GM23248 (cell line): Measurements from ENCODE around the gene RTL10. TPM values are rescaled to one million over a fixed set of nuclear protein-coding genes. Genes with fewer than 3 reads are reported as not detected.

Source experiments
- DNase-seq: peaks from one replicate; pipeline ENCODE4 v3.0.0-alpha.2; 2015
- H2AFZ ChIP-seq: fragments of 200-600 bp; sonication (generic); 2 replicates; pipeline ENCODE4 v1.6.1; 2016; ENCODE audit warnings: antibody characterized with exemption
- H3F3A ChIP-seq: fragments of 200-600 bp; sonication (generic); 2 replicates; pipeline ENCODE4 v1.6.1; 2016; ENCODE audit warnings: mild to moderate bottlenecking, antibody characterized with exemption, mixed run types; ENCODE audit not compliant: insufficient read depth
- H3K27ac ChIP-seq: fragments of 200-600 bp; sonication (generic); 2 replicates; pipeline ENCODE4 v1.5.1; 2016; ENCODE audit warnings: mild to moderate bottlenecking
- H3K27me3 ChIP-seq: fragments of 200-600 bp; sonication (generic); replicated peaks from 2 replicates; pipeline ENCODE4 v1.6.1; 2016; ENCODE audit warnings: mild to moderate bottlenecking; ENCODE audit not compliant: insufficient read depth
- H3K36me3 ChIP-seq: fragments of 200-600 bp; sonication (generic); 2 replicates; pipeline ENCODE4 v1.6.1; 2016; ENCODE audit warnings: low read depth, mild to moderate bottlenecking
- H3K4me1 ChIP-seq: fragments of 200-600 bp; sonication (generic); 2 replicates; pipeline ENCODE4 v1.6.1; 2016; ENCODE audit warnings: mild to moderate bottlenecking; ENCODE audit not compliant: insufficient read depth
- H3K4me2 ChIP-seq: fragments of 200-600 bp; sonication (generic); one replicate; pipeline ENCODE4 v1.6.1; 2016; ENCODE audit warnings: mild to moderate bottlenecking; ENCODE audit not compliant: unreplicated experiment
- H3K4me3 ChIP-seq: fragments of 200-600 bp; sonication (generic); 2 replicates; pipeline ENCODE4 v1.5.1; 2016; ENCODE audit warnings: mild to moderate bottlenecking
- H3K79me2 ChIP-seq: fragments of 200-600 bp; sonication (generic); 2 replicates; pipeline ENCODE4 v1.6.1; 2016; ENCODE audit warnings: mild to moderate bottlenecking; ENCODE audit not compliant: insufficient read depth
- H3K9ac ChIP-seq: fragments of 200-600 bp; sonication (generic); 2 replicates; pipeline ENCODE4 v1.6.1; 2016; ENCODE audit warnings: mild to moderate bottlenecking
- H3K9me2 ChIP-seq: fragments of 200-600 bp; sonication (generic); 2 replicates; pipeline ENCODE4 v1.6.1; 2016; ENCODE audit warnings: mixed run types, mild to moderate bottlenecking, moderate library complexity; ENCODE audit not compliant: insufficient read depth
- H3K9me3 ChIP-seq: fragments of 200-600 bp; sonication (generic); one replicate; pipeline ENCODE4 v1.6.1; 2017; ENCODE audit warnings: low read depth
- H4K20me1 ChIP-seq: fragments of 200-600 bp; sonication (generic); 2 replicates; pipeline ENCODE4 v1.6.0; 2016; ENCODE audit not compliant: insufficient read depth
- EZH2 ChIP-seq: fragments of 200-600 bp; sonication (generic); IDR thresholded peaks from 2 replicates; pipeline ENCODE4 v1.6.1; 2018; ENCODE audit warnings: antibody characterized with exemption, mild to moderate bottlenecking; ENCODE audit not compliant: insufficient read depth, poor library complexity, severe bottlenecking
- EZH2phosphoT487 ChIP-seq: fragments of 200-600 bp; sonication (generic); IDR thresholded peaks from 2 replicates; pipeline ENCODE4 v1.6.1; 2018; ENCODE audit warnings: antibody characterized with exemption, moderate library complexity, mild to moderate bottlenecking, low read depth; ENCODE audit not compliant: insufficient read depth
- WGBS, 2 experiments: methylation state at CpG; one replicate each; pipeline ENCODE4 v1.1.6; 2015 to 2017; ENCODE audit warnings: low lambda C conversion rate in 2 of 2, low coverage in 1 of 2; ENCODE audit errors: missing lambda C conversion rate in 2 of 2; 5-methylcytosine and 5-hydroxymethylcytosine counted together
- in situ Hi-C: fragments of 300-500 bp; cut with MboI; formaldehyde crosslinking; loops from 2 replicates; pipeline ENCODE4 v1.15.0; 2020
- polyA plus RNA-seq: library from polyadenylated mRNA; unstranded; fragments of >200 nt; fragmentation: Nextera tagmentation; extraction: Ambion mirVana; gene quantifications from 2 replicates; pipeline ENCODE4 v1.2.1, GENCODE V29; 2016
- total RNA-seq: library from RNA; depleted of rRNA; stranded (reverse); fragments of >200 nt; shearing (Covaris generic); gene quantifications from 2 replicates; pipeline ENCODE4 v1.2.3, GENCODE V29; 2014

RTL10 gene
- total and polyA plus RNA-seq, 2 experiments from 2014 or later, result 14.2 to 23.8 TPM

GRCh38 chr22:19893363-19893762 lies 38.7 kb upstream of the RTL10 start:
- H3K9me3 ChIP-seq, result no peaks in the 10 kb centered on the region
- H3K9ac ChIP-seq, result no peak overlapping the region
- H3K9me2 ChIP-seq, result no peaks in the 10 kb centered on the region
- H3K27ac ChIP-seq, result no peak overlapping the region
- H3K4me3 ChIP-seq, result no peak overlapping the region
- no peak overlapping the region for H3K4me2 ChIP-seq
- peaks cover 10% of the 10 kb centered on the region; the same call in 1 of the 2 replicates for H3K79me2 ChIP-seq
- no peak overlapping the region for H2AFZ ChIP-seq
- no peaks in the 10 kb centered on the region for H3K27me3 ChIP-seq
- 0 out of 2 replicates have a peak, but pooled peaks cover 4% of the 10 kb centered on the region for H3F3A ChIP-seq
- WGBS, 2 experiments, result 93 to 94% methylated on average over 14 to 15 of the region's 15 CpGs
- no peaks in the 10 kb centered on the region for H3K36me3 ChIP-seq
- no peak for DNase-seq
- in situ Hi-C loops, result no loop called here
- H4K20me1 ChIP-seq, result no peaks in the 10 kb centered on the region
- H3K4me1 ChIP-seq, result peaks cover 24% of the 10 kb centered on the region
- TF ChIP-seq EZH2 (no peak), EZH2phosphoT487 (no peak)

DNA sequence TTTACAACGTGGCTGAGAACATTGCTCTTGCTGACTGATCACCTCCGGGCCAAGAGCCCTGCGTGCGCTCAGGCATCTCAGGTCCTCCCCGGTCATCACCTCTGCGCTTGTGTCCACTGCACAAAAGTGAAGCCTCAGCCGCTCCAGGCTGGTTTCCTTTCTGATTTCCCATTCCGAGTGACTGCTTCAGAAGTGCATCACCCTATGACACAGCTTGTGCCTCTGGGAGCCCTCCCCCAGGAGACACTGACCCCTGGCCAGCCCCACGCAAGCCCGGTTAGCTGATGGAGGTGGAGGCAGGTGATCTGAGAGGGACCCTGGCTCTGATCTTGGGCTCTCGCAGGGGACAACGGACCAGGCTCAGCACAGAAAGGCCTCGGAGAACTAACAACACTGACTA lies 38.3 kb upstream of the RTL10 start:
- in situ Hi-C loops, result no loop called here
- no peak for TF ChIP-seq EZH2
- no peak for TF ChIP-seq EZH2phosphoT487
- Histone ChIP-seq H3K79me2 (peaks cover 10% of the 10 kb centered on the region; the same call in 1 of the 2 replicates), H3K4me1 (peaks cover 24% of the 10 kb centered on the region), H3K4me3 (no peak overlapping the region), H3K9ac (no peak overlapping the region), H2AFZ (no peak overlapping the region), H3K27me3 (no peaks in the 10 kb centered on the region), H3F3A (0 out of 2 replicates have a peak, but pooled peaks cover 4% of the 10 kb centered on the region), H3K27ac (no peak overlapping the region), H3K36me3 (no peaks in the 10 kb centered on the region), H3K9me3 (no peaks in the 10 kb centered on the region), H4K20me1 (no peaks in the 10 kb centered on the region), H3K9me2 (no peaks in the 10 kb centered on the region), H3K4me2 (no peak overlapping the region)
- 92 to 95% methylated on average over 13 of the region's 13 CpGs for WGBS, 2 experiments
- DNase-seq, result no peak

DNA sequence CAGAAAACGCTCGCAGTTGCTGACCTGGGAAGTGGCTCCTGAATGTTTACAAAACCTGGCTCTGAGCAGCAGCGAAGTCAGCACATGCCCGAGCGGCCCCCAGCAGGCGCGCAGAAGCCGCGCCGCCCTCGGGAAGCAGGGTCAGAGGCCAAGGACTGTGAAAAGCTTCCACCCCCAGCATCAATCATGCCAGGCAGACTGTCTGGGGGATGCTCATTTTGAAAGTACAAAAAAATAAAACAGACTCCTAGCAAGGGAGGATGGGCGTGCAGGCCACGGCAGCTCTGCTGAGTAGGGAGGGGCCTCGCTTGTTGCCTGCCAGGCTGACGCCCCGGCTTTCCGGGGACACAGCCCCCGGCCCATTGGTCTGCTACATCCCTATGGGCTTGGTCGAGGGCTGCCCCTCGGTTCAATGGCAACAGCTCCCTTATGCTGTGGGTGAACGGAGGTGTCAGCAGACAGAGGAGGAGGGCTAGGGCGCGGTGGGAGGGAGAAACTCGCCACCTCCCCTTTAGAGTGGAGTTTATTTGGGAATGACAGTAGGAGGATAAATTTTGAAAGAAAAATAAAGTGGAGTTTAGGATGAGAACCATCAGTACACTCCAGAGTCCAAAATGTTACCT lies 37.7 kb upstream of the RTL10 start:
- Histone ChIP-seq H3K36me3 (no peaks in the 10 kb centered on the region), H3K4me1 (peaks cover 29% of the 10 kb centered on the region), H4K20me1 (no peaks in the 10 kb centered on the region), H3F3A (0 out of 2 replicates have a peak, but pooled peaks cover 4% of the 10 kb centered on the region), H3K9me2 (no peaks in the 10 kb centered on the region), H3K9me3 (no peaks in the 10 kb centered on the region), H3K9ac (no peak overlapping the region; the same call in 1 of the 2 replicates), H3K27me3 (no peaks in the 10 kb centered on the region), H3K27ac (no peak overlapping the region), H3K4me3 (no peak overlapping the region), H2AFZ (no peak overlapping the region), H3K79me2 (peaks cover 10% of the 10 kb centered on the region; the same call in 1 of the 2 replicates), H3K4me2 (peak overlapping the region; percentile 60)
- whole genome bisulfite sequencing, 2 experiments, result 90 to 93% methylated on average over 24 of the region's 24 CpGs
- DNase-seq, result no peak
- TF ChIP-seq EZH2 (no peak), EZH2phosphoT487 (no peak)
- in situ Hi-C loops, result no loop called here

- H2AFZ ChIP-seq, result no peak overlapping the region
- in situ Hi-C loops, result no loop called here
These were observed 36.9 kb upstream of the RTL10 start for GRCh38 chr22:19891317-19892256.

More at GRCh38 chr22:19891317-19892256, 36.9 kb upstream of the RTL10 start:
- Histone ChIP-seq H3K27me3 (no peaks in the 10 kb centered on the region), H3K4me1 (peaks cover 35% of the 10 kb centered on the region), H4K20me1 (no peaks in the 10 kb centered on the region), H3K9me3 (no peaks in the 10 kb centered on the region), H3K27ac (peak overlapping the region; percentile 35), H3K79me2 (peaks cover 10% of the 10 kb centered on the region; the same call in 1 of the 2 replicates), H3K9ac (peak overlapping the region; percentile 25; the same call in 1 of the 2 replicates), H3K9me2 (no peaks in the 10 kb centered on the region), H3K4me2 (peak overlapping the region; percentile 60), H3K36me3 (no peaks in the 10 kb centered on the region), H3F3A (0 out of 2 replicates have a peak, but pooled peaks cover 4% of the 10 kb centered on the region), H3K4me3 (no peak overlapping the region)
- TF ChIP-seq EZH2phosphoT487 (no peak), EZH2 (no peak)
- peak; percentile 92 for DNase-seq
- 49 to 51% methylated on average over 32 of the region's 32 CpGs for WGBS, 2 experiments
